Mesenchymal stem cell (in vitro differentiated cells and primary cell): Measurements from ENCODE around the gene ABCC6.
"Not testable (repeated sequence)": the region's sequence is repeated elsewhere in the genome, so short reads cannot be mapped to it uniquely, and the experiment has no call there.

ENCODE experiments used
- DNase-seq: peaks from one replicate; pipeline ENCODE4 v3.0.0-alpha.2; 2013
- H2AFZ ChIP-seq: one replicate; pipeline ENCODE4 v1.6.1; 2013; ENCODE audit warnings: low read depth, mild to moderate bottlenecking, control low read depth, inconsistent platforms, low read length, moderate library complexity
- H2AK5ac ChIP-seq: 2 replicates; pipeline ENCODE4 v1.6.1; 2013; ENCODE audit warnings: low read length, moderate library complexity, mild to moderate bottlenecking, inconsistent platforms; ENCODE audit not compliant: severe bottlenecking
- H2BK120ac ChIP-seq: one replicate; pipeline ENCODE4 v1.6.1; 2013; ENCODE audit warnings: low read depth, mild to moderate bottlenecking, inconsistent platforms, low read length, moderate library complexity
- H2BK12ac ChIP-seq, 2 experiments: one replicate each; pipeline ENCODE4 v1.6.1; 2013; ENCODE audit warnings: inconsistent platforms in 2 of 2, low read length in 2 of 2, mild to moderate bottlenecking in 2 of 2, moderate library complexity in 2 of 2, control low read depth in 1 of 2
- H2BK15ac ChIP-seq: one replicate; pipeline ENCODE4 v1.6.1; 2013; ENCODE audit warnings: mild to moderate bottlenecking, low read depth, inconsistent platforms; ENCODE audit not compliant: poor library complexity, severe bottlenecking
- H2BK5ac ChIP-seq: 2 replicates; pipeline ENCODE4 v1.6.1; 2013; ENCODE audit warnings: low read depth, mild to moderate bottlenecking, low read length, control low read depth, inconsistent platforms; ENCODE audit not compliant: poor library complexity, severe bottlenecking
- H3K14ac ChIP-seq, 2 experiments: one replicate each; pipeline ENCODE4 v1.6.1; 2013; ENCODE audit warnings: inconsistent platforms in 2 of 2, low read length in 2 of 2, control low read depth in 1 of 2, mild to moderate bottlenecking in 1 of 2, moderate library complexity in 1 of 2
- H3K18ac ChIP-seq, 2 experiments: one replicate each; pipeline ENCODE4 v1.6.1; 2013; ENCODE audit warnings: inconsistent platforms in 2 of 2, low read length in 2 of 2, control low read depth in 1 of 2, low read depth in 1 of 2, mild to moderate bottlenecking in 1 of 2
- H3K23ac ChIP-seq, 2 experiments: one replicate each; pipeline ENCODE4 v1.6.1; 2013; ENCODE audit warnings: inconsistent platforms in 2 of 2, low read length in 2 of 2, mild to moderate bottlenecking in 2 of 2, moderate library complexity in 2 of 2, control low read depth in 1 of 2
- H3K27ac ChIP-seq: 2 replicates; pipeline ENCODE4 v1.5.1; 2013; ENCODE audit warnings: mild to moderate bottlenecking, moderate library complexity, low read length, control low read depth, inconsistent platforms; ENCODE audit not compliant: poor library complexity, severe bottlenecking
- H3K27me3 ChIP-seq, 2 experiments: 2 replicates each; pipeline versions ENCODE4 v1.6.1 to v1.7.0; 2013; ENCODE audit warnings: low read length in 2 of 2, mild to moderate bottlenecking in 2 of 2, moderate library complexity in 2 of 2, control low read depth in 1 of 2, inconsistent platforms in 1 of 2; ENCODE audit not compliant: control insufficient read depth in 1 of 2, insufficient read depth in 1 of 2
- H3K36me3 ChIP-seq, 2 experiments: 2 replicates each; pipeline versions ENCODE4 v1.6.1 to v1.7.0; 2013; ENCODE audit warnings: low read length in 2 of 2, control low read depth in 1 of 2, inconsistent platforms in 1 of 2, low read depth in 1 of 2, mild to moderate bottlenecking in 1 of 2; ENCODE audit not compliant: insufficient read depth in 2 of 2, control insufficient read depth in 1 of 2
- H3K4ac ChIP-seq, 2 experiments: one replicate each; pipeline ENCODE4 v1.6.1; 2013; ENCODE audit warnings: inconsistent platforms in 2 of 2, low read length in 2 of 2, mild to moderate bottlenecking in 2 of 2, moderate library complexity in 2 of 2, control low read depth in 1 of 2, low read depth in 1 of 2
- H3K4me1 ChIP-seq: 2 replicates; pipeline ENCODE4 v1.6.1; 2013; ENCODE audit warnings: low read depth, low read length, control low read depth; ENCODE audit not compliant: control insufficient read depth, insufficient read depth
- H3K4me2 ChIP-seq: 2 replicates; pipeline ENCODE4 v1.6.1; 2013; ENCODE audit warnings: low read length, mild to moderate bottlenecking, inconsistent platforms; ENCODE audit not compliant: poor library complexity, severe bottlenecking
- H3K4me3 ChIP-seq, 2 experiments: 2 replicates each; pipeline versions ENCODE4 v1.5.1 to v1.7.0; 2013; ENCODE audit warnings: low read length in 2 of 2, mild to moderate bottlenecking in 2 of 2, control low read depth in 1 of 2, low read depth in 1 of 2; ENCODE audit not compliant: insufficient read depth in 1 of 2
- H3K79me1 ChIP-seq: replicated peaks from 2 replicates; pipeline ENCODE4 v1.6.1; 2013; ENCODE audit warnings: mild to moderate bottlenecking, control low read depth, low read length, inconsistent platforms; ENCODE audit not compliant: poor library complexity, severe bottlenecking
- H3K9ac ChIP-seq: 2 replicates; pipeline ENCODE4 v1.7.0; 2013; ENCODE audit warnings: mild to moderate bottlenecking, low read length, moderate library complexity
- H3K9me3 ChIP-seq: 2 replicates; pipeline ENCODE4 v1.7.0; 2013; ENCODE audit warnings: mild to moderate bottlenecking, low read length; ENCODE audit not compliant: control insufficient read depth
- H4K8ac ChIP-seq: one replicate; pipeline ENCODE4 v1.6.1; 2013; ENCODE audit warnings: inconsistent platforms, mild to moderate bottlenecking, low read length, moderate library complexity
- H4K91ac ChIP-seq: one replicate; pipeline ENCODE4 v1.6.1; 2013; ENCODE audit warnings: mild to moderate bottlenecking, low read length, inconsistent platforms
- WGBS: methylation state at CpG from one replicate; pipeline ENCODE4 v1.1.7; 2013; ENCODE audit warnings: mixed read lengths; 5-methylcytosine and 5-hydroxymethylcytosine counted together

The ABCC6 gene

GRCh38 chr16:16249621-16250330 lies 26.5 kb upstream of the ABCC6 start:
- H3K4me1 ChIP-seq, H3K18ac ChIP-seq, H4K8ac ChIP-seq, H4K91ac ChIP-seq, H3K4ac ChIP-seq, H3K4me2 ChIP-seq, DNase-seq, H2BK12ac ChIP-seq, H3K4me3 ChIP-seq, H3K27ac ChIP-seq, H2BK5ac ChIP-seq, H3K14ac ChIP-seq, H2AK5ac ChIP-seq, H3K23ac ChIP-seq, H3K79me1 ChIP-seq, H3K36me3 ChIP-seq, H2AFZ ChIP-seq, H2BK15ac ChIP-seq, H2BK120ac ChIP-seq, H3K27me3 ChIP-seq, H3K9me3 ChIP-seq, H3K9ac ChIP-seq: not testable (repeated sequence)
- no CpG with 5 or more reads among the region's 7 CpGs for WGBS

- H2BK5ac ChIP-seq, H2AFZ ChIP-seq, H3K27me3 ChIP-seq, H3K36me3 ChIP-seq, H2BK120ac ChIP-seq, H3K23ac ChIP-seq, DNase-seq, H3K4me2 ChIP-seq, H2BK12ac ChIP-seq, H2AK5ac ChIP-seq, H4K91ac ChIP-seq, H4K8ac ChIP-seq, H3K27ac ChIP-seq, H3K4ac ChIP-seq, H3K9me3 ChIP-seq, H3K4me3 ChIP-seq, H3K9ac ChIP-seq, H3K18ac ChIP-seq, H3K4me1 ChIP-seq, H3K79me1 ChIP-seq, H3K14ac ChIP-seq, H2BK15ac ChIP-seq: not testable (repeated sequence)
- WGBS = no CpG with 5 or more reads among the region's 3 CpGs
These were observed 24.1 kb upstream of the ABCC6 start for GRCh38 chr16:16247439-16247838.

GRCh38 chr16:16246578-16247262 lies 23.4 kb upstream of the ABCC6 start:
- not testable (repeated sequence) for H3K18ac ChIP-seq, H3K4ac ChIP-seq, DNase-seq, H2BK12ac ChIP-seq, H3K14ac ChIP-seq, H3K23ac ChIP-seq, H2AFZ ChIP-seq, H3K4me3 ChIP-seq, H3K27ac ChIP-seq, H3K9ac ChIP-seq, H4K8ac ChIP-seq, H3K9me3 ChIP-seq, H3K79me1 ChIP-seq, H4K91ac ChIP-seq, H2BK5ac ChIP-seq, H2BK15ac ChIP-seq, H2AK5ac ChIP-seq, H3K36me3 ChIP-seq, H2BK120ac ChIP-seq, H3K4me1 ChIP-seq, H3K4me2 ChIP-seq, H3K27me3 ChIP-seq
- no CpG with 5 or more reads among the region's 8 CpGs for WGBS

- not testable (repeated sequence) for H3K9ac ChIP-seq, H2AK5ac ChIP-seq, H2BK12ac ChIP-seq, H2BK15ac ChIP-seq, H4K8ac ChIP-seq, H3K4me2 ChIP-seq, H3K79me1 ChIP-seq, H3K18ac ChIP-seq, H2AFZ ChIP-seq, H3K27ac ChIP-seq, H3K23ac ChIP-seq, H4K91ac ChIP-seq, H3K4me3 ChIP-seq, DNase-seq, H2BK5ac ChIP-seq, H3K9me3 ChIP-seq, H3K14ac ChIP-seq, H3K4me1 ChIP-seq, H2BK120ac ChIP-seq, H3K27me3 ChIP-seq, H3K36me3 ChIP-seq, H3K4ac ChIP-seq
- WGBS = 100% methylated on average over 5 of the region's 11 CpGs
These were observed 20.6 kb upstream of the ABCC6 start for GRCh38 chr16:16243886-16244285.
